SH-SY5Y (cell line): ENCODE measurements around the gene LMTK3.

Experiments used
- GATA2 ChIP-seq: IDR thresholded peaks from 2 replicates; pipeline ENCODE4 v1.6.1; 2011; ENCODE audit warnings: mild to moderate bottlenecking, low read depth, low read length
- GATA3 ChIP-seq: IDR thresholded peaks from 2 replicates; pipeline ENCODE4 v1.6.1; 2011; ENCODE audit warnings: low read depth, mild to moderate bottlenecking, low read length, moderate library complexity

Gene LMTK3

DNA sequence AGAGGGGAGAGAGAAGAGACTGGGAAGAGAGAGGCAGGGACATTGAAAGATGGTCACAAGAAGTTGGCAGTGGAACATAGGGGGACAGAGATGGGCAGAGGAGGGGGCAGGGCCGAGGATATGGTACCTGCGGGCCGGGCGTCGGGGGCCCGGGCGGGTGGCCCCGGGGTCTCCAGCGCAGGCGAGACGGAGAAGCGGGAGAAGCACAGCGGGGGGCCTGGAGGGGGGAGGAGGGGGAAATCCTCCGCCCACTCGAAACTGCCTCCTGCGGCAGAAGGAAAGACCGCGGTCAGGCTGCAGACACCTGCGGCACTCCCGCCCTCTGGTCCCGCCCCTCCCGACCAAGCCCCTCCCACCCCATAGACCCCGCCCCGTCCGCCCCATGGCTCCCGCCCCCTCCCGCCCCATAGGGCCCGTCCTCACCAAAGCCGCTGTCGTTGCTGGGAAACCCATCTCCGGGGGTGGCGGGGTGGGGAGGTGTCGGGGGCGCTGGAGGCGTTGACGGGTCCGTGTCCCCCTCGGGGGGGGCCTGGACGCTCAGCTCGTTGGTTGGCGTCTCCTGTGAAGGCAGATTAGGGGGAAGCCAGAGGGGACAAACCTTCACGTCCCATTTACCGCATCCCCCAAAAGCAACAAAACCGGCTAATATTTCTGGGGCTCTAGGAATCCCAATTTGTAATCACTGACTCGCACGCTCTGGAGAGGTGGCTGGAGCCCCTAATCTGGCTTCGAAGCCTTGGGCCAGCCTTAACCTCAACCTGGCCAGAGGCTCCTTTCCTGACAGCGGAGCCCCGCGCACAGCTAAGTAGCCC lies 20.4 kb downstream of the LMTK3 start:
- no peak for TF ChIP-seq GATA2
- TF ChIP-seq GATA3 = no peak

DNA sequence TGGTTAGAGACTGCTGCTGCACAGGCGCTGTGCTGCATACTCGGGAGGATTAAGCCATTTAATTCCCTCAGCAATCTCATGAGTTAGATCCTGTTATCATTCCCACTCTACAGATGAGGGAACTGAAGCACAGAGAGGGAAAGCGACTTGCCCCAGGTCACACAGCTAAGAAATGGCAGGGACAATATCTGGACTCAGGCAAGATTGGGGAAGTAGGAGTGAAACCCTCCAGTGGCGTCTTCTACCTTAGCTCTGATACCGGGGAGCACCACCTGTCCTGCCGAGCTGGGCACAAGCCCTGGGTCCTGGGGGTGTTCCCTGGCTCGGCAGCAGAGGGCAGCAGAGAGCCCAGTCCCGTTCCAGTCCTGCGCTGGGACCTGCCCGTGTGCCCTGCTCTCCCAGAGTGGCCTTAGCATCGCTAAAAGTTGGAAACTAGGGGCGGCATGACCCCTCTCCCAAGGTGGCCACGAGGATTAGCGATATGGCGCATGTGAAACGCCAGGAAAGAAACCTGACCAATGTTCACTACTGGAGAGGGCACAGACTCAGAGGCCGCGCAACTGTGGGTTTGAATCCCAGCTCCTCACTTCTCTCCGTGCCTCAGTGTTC lies 21.9 kb downstream of the LMTK3 start:
- TF ChIP-seq GATA3 = no peak
- no peak for TF ChIP-seq GATA2

DNA sequence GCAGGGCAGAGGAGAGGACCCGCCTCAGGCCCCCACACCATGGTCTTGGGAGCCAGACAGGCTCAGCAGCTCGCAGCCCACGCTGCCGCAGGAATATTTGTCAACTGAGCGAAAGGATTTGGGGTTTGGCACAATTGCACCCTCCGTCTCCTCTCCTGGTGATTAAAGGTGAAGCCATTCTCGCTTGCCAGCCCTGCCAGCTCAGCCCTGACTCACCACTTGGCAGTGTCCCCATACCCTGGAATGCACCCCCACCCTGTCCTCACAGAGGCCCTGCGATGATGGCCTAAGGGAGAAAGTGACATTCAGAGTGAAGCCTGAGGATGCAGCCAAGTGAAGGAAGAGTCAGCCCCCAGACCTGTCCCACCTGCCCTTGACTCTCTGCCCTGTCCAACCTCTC lies 23.7 kb downstream of the LMTK3 start:
- no peak for TF ChIP-seq GATA3
- no peak for TF ChIP-seq GATA2

DNA sequence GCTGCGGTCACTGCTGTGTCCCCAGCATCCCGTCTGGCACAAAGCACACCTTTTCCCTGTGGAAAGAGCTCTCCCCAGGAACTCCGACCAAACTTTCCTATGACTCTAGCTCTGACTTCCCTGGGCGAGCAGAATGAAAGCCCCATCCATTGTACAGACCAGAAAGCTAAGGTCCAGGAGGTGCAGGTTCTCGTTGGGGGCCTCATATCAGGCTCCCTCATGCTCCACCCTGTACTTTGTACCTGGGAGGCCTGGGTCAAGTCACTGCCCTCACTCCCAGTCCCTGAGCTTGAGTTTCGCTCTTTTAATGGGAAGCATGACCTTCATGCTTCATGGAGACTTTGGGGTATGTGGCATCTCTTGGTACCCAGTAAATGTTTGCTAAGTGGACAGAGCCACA lies 24.1 kb downstream of the LMTK3 start:
- TF ChIP-seq GATA3 (no peak), GATA2 (no peak)

DNA sequence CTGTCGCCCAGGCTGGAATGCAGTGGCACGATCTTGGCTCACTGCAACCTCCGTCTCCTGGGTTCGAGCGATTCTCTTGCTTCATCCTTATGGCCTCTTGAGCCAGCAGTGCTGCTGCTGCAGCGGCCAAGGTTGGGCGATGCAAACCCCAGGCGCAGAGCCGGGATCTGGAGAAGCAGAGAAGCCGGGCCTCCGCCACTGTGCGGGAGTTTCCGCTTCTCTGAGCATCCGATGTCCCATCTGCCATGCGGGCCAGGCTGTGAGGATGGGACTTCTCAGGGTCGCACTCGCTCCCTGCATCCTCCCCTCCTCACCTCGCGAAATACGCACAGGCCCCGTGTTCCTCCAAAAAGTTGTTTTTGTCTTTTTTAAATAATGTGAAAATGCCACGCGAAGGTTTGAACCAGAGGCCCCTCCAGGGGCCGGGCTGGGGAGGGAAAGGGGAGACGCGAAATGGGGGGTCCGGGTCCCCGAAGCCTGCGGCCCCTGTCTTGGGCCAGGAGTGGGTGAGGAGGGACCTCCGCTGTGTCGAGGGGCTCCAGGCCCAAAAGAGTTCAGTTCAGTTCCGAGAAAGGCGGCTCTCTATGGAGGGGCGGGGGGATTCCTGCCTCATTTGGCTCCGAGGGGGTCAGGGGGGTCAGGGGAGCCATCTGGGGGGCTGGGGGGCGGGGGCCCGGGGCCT lies 26.6 kb downstream of the LMTK3 start:
- TF ChIP-seq GATA3 (no peak), GATA2 (no peak)

DNA sequence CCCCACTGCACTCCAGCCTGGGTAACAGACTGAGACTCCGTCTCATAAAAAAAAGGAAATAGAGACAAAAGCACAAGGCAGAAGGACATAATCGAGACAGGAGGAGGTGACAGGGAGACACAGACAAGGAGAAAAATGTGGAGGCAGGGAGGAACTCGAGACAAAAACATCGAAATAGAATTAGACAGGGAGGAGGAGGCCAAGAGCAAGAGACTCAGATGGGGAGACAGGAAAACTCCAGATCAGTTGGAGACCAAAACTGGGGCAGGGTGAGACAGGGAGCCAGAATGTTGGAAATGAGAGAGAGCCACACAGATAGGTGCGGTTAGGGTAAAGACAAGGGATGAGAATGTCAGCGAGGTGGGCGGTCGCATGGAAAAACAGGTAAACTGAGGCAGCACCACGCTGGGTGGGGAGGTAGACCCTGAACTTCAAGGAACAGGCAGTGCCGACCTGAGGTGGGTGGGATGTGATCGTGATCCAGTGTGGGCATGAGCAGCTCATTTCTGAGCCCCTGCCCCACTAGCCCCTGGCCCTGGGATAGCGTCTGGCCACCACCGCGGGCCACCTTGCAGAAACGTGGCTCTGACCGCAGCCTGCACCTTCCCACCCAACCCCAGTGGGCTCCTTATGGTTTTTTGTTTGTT lies 27.3 kb downstream of the LMTK3 start:
- TF ChIP-seq GATA2 = no peak
- no peak for TF ChIP-seq GATA3

DNA sequence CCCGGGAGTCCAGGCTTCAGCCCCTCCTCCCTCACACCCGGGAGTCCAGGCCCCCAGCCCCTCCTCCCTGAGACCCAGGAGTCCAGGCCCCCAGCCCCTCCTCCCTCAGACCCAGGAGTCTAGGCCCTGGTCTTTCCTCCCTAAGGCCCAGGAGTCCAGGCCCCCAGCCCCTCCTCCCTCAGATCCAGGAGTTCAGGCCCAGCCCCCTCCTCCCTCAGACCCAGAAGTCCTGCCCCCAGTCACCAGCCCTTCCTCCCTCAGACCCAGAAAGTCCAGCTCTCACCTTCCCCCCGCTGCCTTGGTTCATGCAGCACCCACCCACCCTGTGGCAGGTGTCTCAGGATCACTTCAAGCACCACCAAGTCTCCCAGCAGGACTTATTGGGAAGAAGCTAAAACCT lies 28.3 kb downstream of the LMTK3 start:
- no peak for TF ChIP-seq GATA3
- no peak for TF ChIP-seq GATA2

DNA sequence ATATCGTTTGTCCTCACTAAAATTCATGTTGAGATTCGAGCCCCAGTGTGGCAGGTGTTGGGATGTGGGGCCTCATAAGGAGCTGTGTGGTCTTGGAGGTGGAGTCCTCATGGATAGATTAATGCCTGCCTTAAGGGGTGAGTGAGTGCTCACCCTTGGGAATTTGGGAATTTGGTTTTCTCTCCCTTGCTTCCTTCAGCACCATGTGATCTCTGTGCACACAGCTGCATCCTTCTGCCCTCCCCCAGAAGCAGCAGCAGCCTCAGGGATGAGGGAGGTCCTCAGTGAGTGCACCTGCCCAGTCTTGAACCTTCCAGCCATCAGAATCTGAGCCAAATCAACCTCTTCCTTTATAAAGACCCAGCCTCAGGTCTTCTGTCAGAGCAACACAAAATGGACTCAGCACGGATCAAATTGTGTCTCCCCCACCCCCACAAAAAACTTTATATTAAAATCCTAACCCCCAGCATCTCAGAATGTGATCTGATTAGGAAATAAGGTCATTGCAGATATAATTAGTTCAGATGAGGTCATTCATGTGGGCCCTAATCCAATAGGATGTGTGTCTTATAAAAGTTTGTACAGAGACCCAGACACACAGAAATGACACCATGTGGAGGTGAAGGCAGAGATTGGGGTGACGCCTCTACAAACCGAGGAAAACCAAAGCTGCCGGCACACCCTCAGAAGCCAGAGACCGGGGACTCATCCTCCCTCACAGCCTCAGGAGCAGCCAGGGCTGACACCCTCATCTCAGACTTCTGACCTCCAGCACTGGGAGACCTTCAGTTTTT lies 29.6 kb downstream of the LMTK3 start:
- TF ChIP-seq GATA3 (no peak), GATA2 (no peak)

DNA sequence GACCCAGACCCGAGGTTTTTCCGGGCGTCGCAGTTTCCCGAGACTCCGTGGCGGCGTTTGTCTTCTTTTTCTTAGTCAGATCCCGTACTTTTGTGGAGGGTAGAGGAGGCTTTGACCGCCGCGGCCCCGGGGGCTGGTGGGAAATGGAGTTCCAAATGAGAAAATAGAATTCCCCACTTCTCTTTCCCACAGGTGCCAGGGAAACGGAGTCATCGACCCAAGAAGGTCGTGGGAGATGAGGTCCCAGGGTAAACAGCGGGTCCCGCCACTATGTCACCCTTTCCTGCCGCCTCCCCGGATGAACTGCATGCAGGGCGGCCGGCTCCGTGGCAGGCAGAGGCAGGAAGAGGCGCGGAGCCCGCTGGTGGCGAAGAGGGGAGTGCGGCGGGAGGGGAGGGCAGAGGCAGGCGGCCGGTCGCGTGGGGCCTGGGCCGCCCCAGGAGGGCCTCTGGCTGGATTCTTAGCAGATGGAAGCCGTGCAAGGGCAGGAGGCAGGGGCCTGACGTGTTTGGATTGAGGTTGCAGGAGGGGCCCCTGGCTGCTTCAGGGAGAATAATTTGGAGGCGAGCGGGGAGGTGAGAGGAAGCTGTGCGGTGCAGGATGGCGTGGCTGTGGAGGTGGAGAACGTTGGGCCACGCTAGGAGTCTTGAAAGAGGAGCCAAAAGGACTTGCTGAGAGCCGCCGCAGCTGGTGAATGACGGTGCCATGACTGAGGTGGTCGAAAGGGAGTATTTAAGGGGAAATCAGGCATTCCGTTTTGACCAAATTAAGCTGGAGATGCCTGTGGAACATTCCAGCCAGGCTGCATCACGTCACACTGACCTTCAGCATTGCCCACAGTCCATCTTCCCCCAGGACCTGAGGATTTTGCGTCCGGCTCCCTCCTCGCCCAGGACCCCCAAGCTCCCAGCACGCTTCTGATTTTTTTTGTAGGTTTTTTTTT lies 30.8 kb downstream of the LMTK3 start:
- TF ChIP-seq GATA3 (no peak), GATA2 (no peak)

DNA sequence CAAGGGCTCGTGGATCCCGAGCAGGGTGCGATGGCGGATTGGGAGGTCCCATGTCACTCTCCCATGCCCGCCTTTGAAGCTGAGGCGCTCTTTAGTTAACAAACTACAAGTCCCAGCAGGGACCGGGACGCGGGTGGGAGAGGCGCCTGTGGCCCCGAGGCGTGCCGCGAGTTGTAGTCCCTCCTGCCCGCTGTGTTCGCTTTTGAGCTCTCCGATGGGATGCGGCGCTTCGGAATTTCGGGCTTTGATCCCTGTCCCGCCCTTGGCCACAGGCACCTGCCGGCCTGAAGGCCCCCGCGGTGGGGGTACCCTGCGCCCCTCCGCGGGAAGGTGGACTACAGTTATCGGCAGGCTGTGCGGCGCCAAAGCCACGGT lies 31.5 kb downstream of the LMTK3 start:
- TF ChIP-seq GATA3 (no peak), GATA2 (no peak)

DNA sequence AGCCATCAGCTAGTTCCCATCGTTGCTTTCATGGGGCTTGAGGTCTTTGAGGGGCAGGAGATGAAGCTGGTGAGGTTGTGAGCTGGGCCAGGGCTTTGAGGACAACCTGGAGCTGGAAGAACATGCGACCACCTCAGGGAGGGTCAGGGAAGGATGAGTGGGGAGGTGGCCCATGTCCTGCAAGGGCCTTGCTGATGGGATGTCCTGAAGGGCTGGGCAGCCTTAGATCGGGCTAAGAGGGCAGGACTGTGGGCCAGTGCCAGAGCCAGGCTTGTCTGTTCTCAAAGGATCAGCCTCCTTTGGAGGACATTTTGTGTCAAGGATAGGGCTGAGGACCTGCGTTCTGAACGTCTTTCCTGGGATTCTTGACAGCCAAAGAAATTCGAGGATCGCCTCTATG lies 31.9 kb downstream of the LMTK3 start:
- TF ChIP-seq GATA2 (no peak), GATA3 (no peak)

DNA sequence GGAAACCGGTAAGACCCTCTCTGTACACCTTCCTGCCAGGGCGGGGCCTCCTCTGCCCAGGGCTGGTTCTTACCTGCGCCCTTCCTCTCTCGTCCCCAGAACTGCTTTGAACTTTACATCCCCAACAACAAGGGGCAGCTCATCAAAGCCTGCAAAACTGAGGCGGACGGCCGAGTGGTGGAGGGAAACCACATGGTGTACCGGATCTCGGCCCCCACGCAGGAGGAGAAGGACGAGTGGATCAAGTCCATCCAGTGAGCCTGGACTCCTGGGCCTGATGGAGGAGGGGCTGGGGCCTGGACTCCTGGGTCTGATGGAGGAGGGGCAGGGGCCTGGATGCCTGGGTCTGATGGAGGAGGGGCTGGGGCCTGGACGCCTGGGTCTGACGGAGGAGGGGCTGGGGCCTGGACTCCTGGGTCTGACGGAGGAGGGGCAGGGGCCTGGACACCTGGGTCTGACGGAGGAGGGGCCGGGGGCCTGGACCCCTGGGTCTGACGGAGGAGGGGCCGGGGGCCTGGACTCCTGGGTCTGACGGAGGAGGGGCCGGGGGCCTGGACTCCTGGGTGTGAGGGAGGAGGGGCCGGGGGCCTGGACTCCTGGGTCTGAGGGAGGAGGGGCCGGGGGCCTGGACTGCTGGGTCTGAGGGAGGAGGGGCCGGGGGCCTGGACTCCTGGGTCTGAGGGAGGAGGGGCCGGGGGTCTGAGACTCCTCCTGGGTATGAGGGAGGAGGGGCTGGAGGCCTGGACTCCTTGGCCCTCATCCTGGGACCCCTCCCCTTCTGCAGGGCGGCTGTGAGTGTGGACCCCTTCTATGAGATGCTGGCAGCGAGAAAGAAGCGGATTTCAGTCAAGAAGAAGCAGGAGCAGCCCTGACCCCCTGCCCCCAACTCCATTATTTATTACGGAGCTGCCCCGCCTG lies 33.0 kb downstream of the LMTK3 start:
- TF ChIP-seq GATA2 = no peak
- no peak for TF ChIP-seq GATA3
